OCI-LY3 (cell line): Measurements from ENCODE around the gene FOXG1.
A peak's percentile ranks its signal among the peaks of the same experiment; 100 is the strongest.

Experiments
- H2AFZ ChIP-seq: fragments of 200-600, 300-600 bp; shearing (Covaris generic); 2 replicates; pipeline ENCODE4 v1.6.0; 2014; ENCODE audit warnings: antibody characterized with exemption, low read depth, low read length
- H3K27ac ChIP-seq: fragments of 200-600, 300-600 bp; sonication (generic); 2 replicates; pipeline ENCODE4 v1.5.1; 2014; ENCODE audit warnings: mild to moderate bottlenecking, low read length, moderate library complexity, mixed read lengths
- H3K27me3 ChIP-seq: fragments of 200-600, 300-600 bp; sonication (generic); 2 replicates; pipeline ENCODE4 v1.6.1; 2014; ENCODE audit warnings: low read depth, low read length, mixed read lengths
- H3K36me3 ChIP-seq: fragments of 200-600, 300-600 bp; sonication (generic); replicated peaks from 2 replicates; pipeline ENCODE3; 2014; ENCODE audit warnings: low read depth, low read length, mixed read lengths
- H3K4me1 ChIP-seq: fragments of 300-600, 200-600 bp; sonication (generic); 2 replicates; pipeline ENCODE4 v1.6.1; 2014; ENCODE audit warnings: low read length, mixed read lengths
- H3K4me2 ChIP-seq: fragments of 200-600, 300-600 bp; sonication (generic); 2 replicates; pipeline ENCODE4 v1.6.1; 2014; ENCODE audit warnings: low read length, mixed read lengths
- H3K4me3 ChIP-seq: fragments of 300-600, 200-600 bp; sonication (generic); 2 replicates; pipeline ENCODE4 v1.5.1; 2014; ENCODE audit warnings: antibody characterized with exemption, mild to moderate bottlenecking, low read length, moderate library complexity
- H3K79me2 ChIP-seq: fragments of 300-600, 200-600 bp; shearing (Covaris generic); 2 replicates; pipeline ENCODE4 v1.6.1; 2014; ENCODE audit warnings: mild to moderate bottlenecking, low read length, mixed read lengths
- H3K9ac ChIP-seq: fragments of 300-600, 200-600 bp; shearing (Covaris generic); 2 replicates; pipeline ENCODE4 v1.6.0; 2014; ENCODE audit warnings: mild to moderate bottlenecking, low read length, moderate library complexity
- H3K9me3 ChIP-seq: fragments of 200-600, 300-600 bp; shearing (Covaris generic); 2 replicates; pipeline ENCODE4 v1.6.1; 2014; ENCODE audit warnings: low read length, mixed read lengths; ENCODE audit not compliant: insufficient read depth
- H4K20me1 ChIP-seq: fragments of 200-600, 300-600 bp; sonication (generic); 2 replicates; pipeline ENCODE4 v1.6.1; 2016; ENCODE audit warnings: low read length, mixed read lengths; ENCODE audit not compliant: insufficient read depth
- EZH2phosphoT487 ChIP-seq: fragments of 200-600 bp; shearing (Covaris generic); IDR thresholded peaks from 2 replicates; pipeline ENCODE4 v1.6.1; 2018; ENCODE audit warnings: antibody characterized with exemption, mixed run types, low read depth
- TF ChIP-seq, protein P1 (sequence below): fragments of 200-600, 300-600 bp; sonication (generic); IDR thresholded peaks from 2 replicates; pipeline ENCODE4 v1.5.1; 2014; ENCODE audit warnings: antibody characterized with exemption, low read length, low read depth

The FOXG1 gene

DNA sequence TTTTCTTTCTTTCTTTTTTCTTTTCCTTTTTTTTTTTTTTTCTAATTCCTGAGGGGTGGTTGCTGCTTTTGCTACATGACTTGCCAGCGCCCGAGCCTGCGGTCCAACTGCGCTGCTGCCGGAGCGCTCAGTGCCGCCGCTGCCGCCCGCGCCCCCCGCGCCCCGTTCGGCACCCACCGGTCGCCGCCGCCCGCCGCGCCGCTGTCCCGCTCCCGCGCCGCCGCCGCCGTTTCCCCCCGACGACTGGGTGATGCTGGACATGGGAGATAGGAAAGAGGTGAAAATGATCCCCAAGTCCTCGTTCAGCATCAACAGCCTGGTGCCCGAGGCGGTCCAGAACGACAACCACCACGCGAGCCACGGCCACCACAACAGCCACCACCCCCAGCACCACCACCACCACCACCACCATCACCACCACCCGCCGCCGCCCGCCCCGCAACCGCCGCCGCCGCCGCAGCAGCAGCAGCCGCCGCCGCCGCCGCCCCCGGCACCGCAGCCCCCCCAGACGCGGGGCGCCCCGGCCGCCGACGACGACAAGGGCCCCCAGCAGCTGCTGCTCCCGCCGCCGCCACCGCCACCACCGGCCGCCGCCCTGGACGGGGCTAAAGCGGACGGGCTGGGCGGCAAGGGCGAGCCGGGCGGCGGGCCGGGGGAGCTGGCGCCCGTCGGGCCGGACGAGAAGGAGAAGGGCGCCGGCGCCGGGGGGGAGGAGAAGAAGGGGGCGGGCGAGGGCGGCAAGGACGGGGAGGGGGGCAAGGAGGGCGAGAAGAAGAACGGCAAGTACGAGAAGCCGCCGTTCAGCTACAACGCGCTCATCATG is 654 bp downstream of the FOXG1 start:
- H3K27me3 ChIP-seq = no peaks in the 10 kb centered on the region

DNA sequence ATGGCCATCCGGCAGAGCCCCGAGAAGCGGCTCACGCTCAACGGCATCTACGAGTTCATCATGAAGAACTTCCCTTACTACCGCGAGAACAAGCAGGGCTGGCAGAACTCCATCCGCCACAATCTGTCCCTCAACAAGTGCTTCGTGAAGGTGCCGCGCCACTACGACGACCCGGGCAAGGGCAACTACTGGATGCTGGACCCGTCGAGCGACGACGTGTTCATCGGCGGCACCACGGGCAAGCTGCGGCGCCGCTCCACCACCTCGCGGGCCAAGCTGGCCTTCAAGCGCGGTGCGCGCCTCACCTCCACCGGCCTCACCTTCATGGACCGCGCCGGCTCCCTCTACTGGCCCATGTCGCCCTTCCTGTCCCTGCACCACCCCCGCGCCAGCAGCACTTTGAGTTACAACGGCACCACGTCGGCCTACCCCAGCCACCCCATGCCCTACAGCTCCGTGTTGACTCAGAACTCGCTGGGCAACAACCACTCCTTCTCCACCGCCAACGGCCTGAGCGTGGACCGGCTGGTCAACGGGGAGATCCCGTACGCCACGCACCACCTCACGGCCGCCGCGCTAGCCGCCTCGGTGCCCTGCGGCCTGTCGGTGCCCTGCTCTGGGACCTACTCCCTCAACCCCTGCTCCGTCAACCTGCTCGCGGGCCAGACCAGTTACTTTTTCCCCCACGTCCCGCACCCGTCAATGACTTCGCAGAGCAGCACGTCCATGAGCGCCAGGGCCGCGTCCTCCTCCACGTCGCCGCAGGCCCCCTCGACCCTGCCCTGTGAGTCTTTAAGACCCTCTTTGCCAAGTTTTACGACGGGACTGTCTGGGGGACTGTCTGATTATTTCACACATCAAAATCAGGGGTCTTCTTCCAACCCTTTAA is 1.5 kb downstream of the FOXG1 start:
- Histone ChIP-seq H3K36me3 (peaks cover 4% of the 10 kb centered on the region), H3K4me2 (no peak overlapping the region), H3K4me3 (no peak overlapping the region), H2AFZ (no peak overlapping the region), H3K79me2 (no peaks in the 10 kb centered on the region), H3K27me3 (no peaks in the 10 kb centered on the region), H4K20me1 (no peaks in the 10 kb centered on the region), H3K27ac (no peak overlapping the region), H3K9me3 (no peaks in the 10 kb centered on the region), H3K9ac (no peak overlapping the region), H3K4me1 (no peaks in the 10 kb centered on the region)
- TF ChIP-seq EZH2phosphoT487 = no peak
- TF ChIP-seq, protein P1, sequence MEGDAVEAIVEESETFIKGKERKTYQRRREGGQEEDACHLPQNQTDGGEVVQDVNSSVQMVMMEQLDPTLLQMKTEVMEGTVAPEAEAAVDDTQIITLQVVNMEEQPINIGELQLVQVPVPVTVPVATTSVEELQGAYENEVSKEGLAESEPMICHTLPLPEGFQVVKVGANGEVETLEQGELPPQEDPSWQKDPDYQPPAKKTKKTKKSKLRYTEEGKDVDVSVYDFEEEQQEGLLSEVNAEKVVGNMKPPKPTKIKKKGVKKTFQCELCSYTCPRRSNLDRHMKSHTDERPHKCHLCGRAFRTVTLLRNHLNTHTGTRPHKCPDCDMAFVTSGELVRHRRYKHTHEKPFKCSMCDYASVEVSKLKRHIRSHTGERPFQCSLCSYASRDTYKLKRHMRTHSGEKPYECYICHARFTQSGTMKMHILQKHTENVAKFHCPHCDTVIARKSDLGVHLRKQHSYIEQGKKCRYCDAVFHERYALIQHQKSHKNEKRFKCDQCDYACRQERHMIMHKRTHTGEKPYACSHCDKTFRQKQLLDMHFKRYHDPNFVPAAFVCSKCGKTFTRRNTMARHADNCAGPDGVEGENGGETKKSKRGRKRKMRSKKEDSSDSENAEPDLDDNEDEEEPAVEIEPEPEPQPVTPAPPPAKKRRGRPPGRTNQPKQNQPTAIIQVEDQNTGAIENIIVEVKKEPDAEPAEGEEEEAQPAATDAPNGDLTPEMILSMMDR = no peak

More for the DNA sequence above, 654 bp downstream of the FOXG1 start:
- Histone ChIP-seq H3K27ac (no peak overlapping the region), H3K4me2 (0 out of 2 replicates have a peak overlapping the region, but pooled peaks have one; percentile 40), H3K79me2 (no peaks in the 10 kb centered on the region), H4K20me1 (no peaks in the 10 kb centered on the region), H2AFZ (no peak overlapping the region), H3K36me3 (peaks cover 4% of the 10 kb centered on the region), H3K9ac (no peak overlapping the region), H3K4me3 (peak overlapping the region; percentile 75), H3K4me1 (no peaks in the 10 kb centered on the region), H3K9me3 (no peaks in the 10 kb centered on the region)
- TF ChIP-seq, protein P1 = no peak
- no peak for TF ChIP-seq EZH2phosphoT487

DNA sequence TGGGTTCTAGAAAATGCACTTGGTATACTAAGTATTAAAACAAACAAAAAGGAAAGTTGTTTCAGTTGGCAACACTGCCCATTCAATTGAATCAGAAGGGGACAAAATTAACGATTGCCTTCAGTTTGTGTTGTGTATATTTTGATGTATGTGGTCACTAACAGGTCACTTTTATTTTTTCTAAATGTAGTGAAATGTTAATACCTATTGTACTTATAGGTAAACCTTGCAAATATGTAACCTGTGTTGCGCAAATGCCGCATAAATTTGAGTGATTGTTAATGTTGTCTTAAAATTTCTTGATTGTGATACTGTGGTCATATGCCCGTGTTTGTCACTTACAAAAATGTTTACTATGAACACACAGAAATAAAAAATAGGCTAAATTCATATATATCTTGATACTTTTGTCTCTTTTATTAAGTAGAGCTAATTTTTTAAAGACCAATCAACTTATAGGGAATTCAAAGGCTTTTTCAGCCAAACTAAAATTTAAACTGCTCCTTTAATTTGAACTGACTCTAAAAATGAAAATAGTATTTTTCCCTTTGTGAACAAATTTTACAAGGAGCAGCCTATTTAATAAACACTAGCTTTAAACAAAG is 2.8 kb downstream of the FOXG1 start:
- Histone ChIP-seq H3K4me1 (no peaks in the 10 kb centered on the region), H3K27ac (no peak overlapping the region), H2AFZ (no peak overlapping the region), H3K27me3 (no peaks in the 10 kb centered on the region), H3K9ac (no peak overlapping the region), H3K4me3 (no peak overlapping the region), H3K4me2 (no peak overlapping the region), H3K79me2 (no peaks in the 10 kb centered on the region), H3K36me3 (peaks cover 4% of the 10 kb centered on the region), H4K20me1 (no peaks in the 10 kb centered on the region), H3K9me3 (no peaks in the 10 kb centered on the region)
- TF ChIP-seq, protein P1 = no peak
- no peak for TF ChIP-seq EZH2phosphoT487

DNA sequence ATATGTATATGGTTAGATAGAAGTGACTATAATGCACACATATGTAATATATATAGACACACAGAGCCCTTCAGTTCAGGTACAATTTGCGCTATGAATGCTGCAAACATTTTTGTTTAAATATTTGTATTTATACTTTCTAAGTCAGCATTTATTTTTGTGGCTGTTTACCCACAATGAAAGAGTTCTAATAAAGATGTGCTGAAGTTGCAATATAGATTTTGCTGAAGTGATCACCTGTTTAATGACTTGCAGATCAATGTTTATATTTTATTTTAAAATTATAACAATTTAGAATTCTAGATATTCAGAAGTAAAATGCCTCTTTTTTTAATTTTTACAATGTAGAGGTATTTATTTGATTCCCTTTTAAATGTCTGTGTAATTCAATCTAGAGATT is 3.5 kb downstream of the FOXG1 start:
- Histone ChIP-seq H3K4me3 (no peak overlapping the region), H3K36me3 (peaks cover 4% of the 10 kb centered on the region), H3K79me2 (no peaks in the 10 kb centered on the region), H3K9ac (no peak overlapping the region), H3K4me1 (no peaks in the 10 kb centered on the region), H2AFZ (no peak overlapping the region), H3K27me3 (no peaks in the 10 kb centered on the region), H3K4me2 (no peak overlapping the region), H3K27ac (no peak overlapping the region), H3K9me3 (no peaks in the 10 kb centered on the region), H4K20me1 (no peaks in the 10 kb centered on the region)
- TF ChIP-seq EZH2phosphoT487 = no peak
- TF ChIP-seq, protein P1 = no peak
